ENCODE measurements around the gene MROH9.

GRCh38 chr1:171061425-171062143 lies 126.2 kb downstream of the MROH9 start:
- TF ChIP-seq EZH2 (IDR thresholded peaks at IDR 0.05; ENCODE audit: borderline replicate concordance, insufficient read depth, low read length, poor library complexity, severe bottlenecking) (no peak), CTCF (IDR thresholded peaks at IDR 0.05; ENCODE audit: poor library complexity, severe bottlenecking) (no peak), REST (IDR thresholded peaks at IDR 0.05; ENCODE audit: borderline replicate concordance) (no peak), EP300 (conservative IDR thresholded peaks at IDR 0.05; ENCODE audit: poor library complexity, severe bottlenecking) (no peak), POLR2AphosphoS5 (IDR thresholded peaks at IDR 0.05) (no peak), MXI1 (conservative IDR thresholded peaks at IDR 0.05; ENCODE audit: poor library complexity, severe bottlenecking) (no peak)

All from neural cell (in vitro differentiated cells).